ENCODE measurements around the gene FMN1.

Gene FMN1

DNA sequence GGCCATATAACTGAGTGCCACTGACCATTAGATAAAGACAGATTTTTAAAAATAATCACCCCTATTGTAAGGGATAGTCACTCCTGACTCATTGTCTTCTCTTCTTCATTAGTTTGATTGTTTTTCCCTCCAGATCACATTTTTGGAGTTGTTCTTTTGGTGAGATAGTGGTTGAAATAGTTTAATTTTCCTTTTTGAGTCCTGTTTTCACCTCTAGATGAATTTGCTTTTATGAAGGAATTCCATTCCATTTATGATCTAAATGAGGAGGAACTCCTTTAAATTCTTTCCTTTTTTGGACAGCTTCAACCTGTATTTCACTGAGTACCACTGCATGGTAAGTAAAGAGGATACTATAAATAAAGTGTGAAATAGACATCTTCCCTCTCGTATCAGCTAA lies 364.3 kb downstream of the FMN1 start:
- H3K4me1 ChIP-seq (ENCODE audit: control insufficient read depth, low read length) = 0 out of 2 replicates have a peak, but pooled peaks cover 2% of the 10 kb centered on the region
- H3K79me2 ChIP-seq (ENCODE audit: control insufficient read depth, low read length) = no peaks in the 10 kb centered on the region
- no peaks in the 10 kb centered on the region for H3K9me2 ChIP-seq (replicated peaks; ENCODE audit: control insufficient read depth, low read length)
- peaks cover 7% of the 10 kb centered on the region; the same call in 1 of the 2 replicates for H3K27me3 ChIP-seq (ENCODE audit: control insufficient read depth, low read length)
- no peaks in the 10 kb centered on the region for H3K36me3 ChIP-seq (ENCODE audit: control insufficient read depth, low read length)
- H3K4me2 ChIP-seq (ENCODE audit: low read length) = no peak overlapping the region
- no peaks in the 10 kb centered on the region for H4K20me1 ChIP-seq (ENCODE audit: control insufficient read depth, insufficient read depth, low read depth, low read length)
- TF ChIP-seq CTCF (IDR thresholded peaks at IDR 0.05; ENCODE audit: low read depth, low read length, poor library complexity, severe bottlenecking) = no peak
- no peak for TF ChIP-seq EZH2phosphoT487 (IDR thresholded peaks at IDR 0.05; ENCODE audit: borderline replicate concordance, low read length)
- no peak overlapping the region for H3K4me3 ChIP-seq (ENCODE audit: low read length)
- no peak overlapping the region for H3K27ac ChIP-seq (ENCODE audit: low read depth, low read length)
- no peaks in the 10 kb centered on the region for H3K9me3 ChIP-seq (ENCODE audit: control insufficient read depth, insufficient read depth, low read length)
- no peaks in the 10 kb centered on the region for H3F3A ChIP-seq (ENCODE audit: control insufficient read depth, insufficient read depth)

DNA sequence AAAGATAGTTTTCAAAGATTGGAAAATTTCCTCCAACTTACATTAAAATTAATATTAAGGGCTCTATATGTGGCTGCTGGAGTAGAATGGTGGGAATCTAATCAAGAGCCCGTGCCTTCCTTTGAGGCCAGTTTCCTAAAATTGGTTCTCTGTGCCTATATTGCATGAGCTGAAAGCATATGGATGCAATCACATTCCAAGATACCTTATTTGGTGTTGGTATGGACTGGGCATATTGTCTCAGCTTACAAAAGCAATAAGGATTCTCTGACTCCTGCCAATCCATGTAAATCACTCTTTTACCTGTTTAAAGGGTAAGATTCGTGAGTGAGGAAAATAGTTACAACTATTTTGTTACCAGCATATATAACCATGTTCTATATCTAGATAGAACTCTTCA lies 365.1 kb downstream of the FMN1 start:
- Histone ChIP-seq H3K27ac (ENCODE audit: low read depth, low read length) (no peak overlapping the region), H3K27me3 (ENCODE audit: control insufficient read depth, low read length) (peaks cover 7% of the 10 kb centered on the region; the same call in 1 of the 2 replicates), H3K4me1 (ENCODE audit: control insufficient read depth, low read length) (0 out of 2 replicates have a peak, but pooled peaks cover 2% of the 10 kb centered on the region), H4K20me1 (ENCODE audit: control insufficient read depth, insufficient read depth, low read depth, low read length) (no peaks in the 10 kb centered on the region), H3F3A (ENCODE audit: control insufficient read depth, insufficient read depth) (no peaks in the 10 kb centered on the region), H3K79me2 (ENCODE audit: control insufficient read depth, low read length) (no peaks in the 10 kb centered on the region), H3K9me2 (replicated peaks; ENCODE audit: control insufficient read depth, low read length) (no peaks in the 10 kb centered on the region), H3K4me2 (ENCODE audit: low read length) (no peak overlapping the region), H3K4me3 (ENCODE audit: low read length) (no peak overlapping the region), H3K36me3 (ENCODE audit: control insufficient read depth, low read length) (no peaks in the 10 kb centered on the region), H3K9me3 (ENCODE audit: control insufficient read depth, insufficient read depth, low read length) (no peaks in the 10 kb centered on the region)
- no peak for TF ChIP-seq CTCF (IDR thresholded peaks at IDR 0.05; ENCODE audit: low read depth, low read length, poor library complexity, severe bottlenecking)
- TF ChIP-seq EZH2phosphoT487 (IDR thresholded peaks at IDR 0.05; ENCODE audit: borderline replicate concordance, low read length) = no peak

GRCh38 chr15:32828507-32829186 lies 365.9 kb downstream of the FMN1 start:
- H3K27ac ChIP-seq (ENCODE audit: low read depth, low read length) = no peak overlapping the region
- no peaks in the 10 kb centered on the region for H3K36me3 ChIP-seq (ENCODE audit: control insufficient read depth, low read length)
- no peak overlapping the region for H3K4me3 ChIP-seq (ENCODE audit: low read length)
- no peaks in the 10 kb centered on the region for H3F3A ChIP-seq (ENCODE audit: control insufficient read depth, insufficient read depth)
- no peaks in the 10 kb centered on the region for H4K20me1 ChIP-seq (ENCODE audit: control insufficient read depth, insufficient read depth, low read depth, low read length)
- peaks cover 9% of the 10 kb centered on the region; the same call in 1 of the 2 replicates for H3K27me3 ChIP-seq (ENCODE audit: control insufficient read depth, low read length)
- 0 out of 2 replicates have a peak, but pooled peaks cover 2% of the 10 kb centered on the region for H3K4me1 ChIP-seq (ENCODE audit: control insufficient read depth, low read length)
- no peaks in the 10 kb centered on the region for H3K9me3 ChIP-seq (ENCODE audit: control insufficient read depth, insufficient read depth, low read length)
- H3K4me2 ChIP-seq (ENCODE audit: low read length) = no peak overlapping the region
- H3K79me2 ChIP-seq (ENCODE audit: control insufficient read depth, low read length) = no peaks in the 10 kb centered on the region
- H3K9me2 ChIP-seq (replicated peaks; ENCODE audit: control insufficient read depth, low read length) = no peaks in the 10 kb centered on the region
- TF ChIP-seq CTCF (IDR thresholded peaks at IDR 0.05; ENCODE audit: low read depth, low read length, poor library complexity, severe bottlenecking) (no peak), EZH2phosphoT487 (IDR thresholded peaks at IDR 0.05; ENCODE audit: borderline replicate concordance, low read length) (no peak)

Data from DOHH2 (cell line).